Esophagus squamous epithelium (tissue), 5 donors: Measurements from ENCODE around the gene HTR3B. TPM values are rescaled to one million over a fixed set of nuclear protein-coding genes. Genes with fewer than 3 reads are reported as not detected.

Experiments used
- DNase-seq: peaks from one replicate; lab custom pipeline; 2025; lab: John Stamatoyannopoulos, UW
- H3K27ac ChIP-seq, 4 donors: fragments of 200-600 bp; sonication (generic); one replicate each; pipeline ENCODE4 v1.5.1; 2016 to 2019; ENCODE audit warnings: mild to moderate bottlenecking in 1 of 4
- H3K27me3 ChIP-seq, 4 donors: fragments of 200-600 bp; sonication (generic); 1 replicate in 3 of 4; 2 replicates in 1 of 4; pipeline versions ENCODE4 v1.5.1 to v1.6.0; 2017 to 2021; ENCODE audit warnings: antibody characterized with exemption in 1 of 4
- H3K36me3 ChIP-seq, 3 donors: fragments of 200-600 bp; sonication (generic); one replicate each; pipeline ENCODE4 v1.5.1; 2016 to 2019
- H3K4me1 ChIP-seq, 3 donors: fragments of 200-600 bp; sonication (generic); one replicate each; pipeline ENCODE4 v1.5.1; 2017 to 2019
- H3K4me3 ChIP-seq, 4 donors: fragments of 200-600 bp; sonication (generic); 1 replicate in 3 of 4; 2 replicates in 1 of 4; pipeline ENCODE4 v1.5.1; 2016 to 2019; ENCODE audit warnings: mild to moderate bottlenecking in 2 of 4, moderate library complexity in 1 of 4
- H3K9me3 ChIP-seq, 3 donors: fragments of 200-600 bp; sonication (generic); one replicate each; pipeline ENCODE4 v1.5.1; 2016 to 2019
- POLR2A ChIP-seq, 4 donors: fragments of 450-650 bp; IDR thresholded peaks; one replicate each; pipeline ENCODE4 v1.6.1; 2017; ENCODE audit warnings: antibody characterized with exemption in 4 of 4, mild to moderate bottlenecking in 4 of 4, moderate library complexity in 3 of 4
- WGBS, 2 donors: methylation state at CpG; one replicate each; pipeline ENCODE4 v1.1.5; 2018; 5-methylcytosine and 5-hydroxymethylcytosine counted together
- intact Hi-C: fragments of 100-400 bp; cut with DNase I; formaldehyde crosslinking; loops from one replicate; pipeline ENCODE4 v1.15.0; 2022
- total RNA-seq, 4 donors: library from RNA; depleted of rRNA; stranded (reverse); fragments of >200 nt; gene quantifications; one replicate each; pipeline ENCODE4 v1.1.0, GENCODE V29; 2016
- TF ChIP-seq, protein P1 (sequence below), 6 experiments: fragments of 450-650 bp in 4 of 6; fragments of 200-600 bp in 2 of 6; sonication (generic) in 2 of 6; IDR thresholded peaks; one replicate each; pipeline ENCODE4 v1.5.1; 2016 to 2019; ENCODE audit warnings: antibody characterized with exemption in 6 of 6, mild to moderate bottlenecking in 4 of 6, moderate library complexity in 4 of 6
- donor health status: DM: yes; HTN: yes; CAD: no.

Gene HTR3B
- total RNA-seq, 4 donors from 2014 or later: 0.15 to 0.64 (median 0.19) TPM; not detected in 1

- intact Hi-C loops: no loop called here
- H3K9me3 ChIP-seq: no peaks in the 10 kb centered on the region
- no peaks in the 10 kb centered on the region for H3K4me1 ChIP-seq
- TF ChIP-seq, protein P1, sequence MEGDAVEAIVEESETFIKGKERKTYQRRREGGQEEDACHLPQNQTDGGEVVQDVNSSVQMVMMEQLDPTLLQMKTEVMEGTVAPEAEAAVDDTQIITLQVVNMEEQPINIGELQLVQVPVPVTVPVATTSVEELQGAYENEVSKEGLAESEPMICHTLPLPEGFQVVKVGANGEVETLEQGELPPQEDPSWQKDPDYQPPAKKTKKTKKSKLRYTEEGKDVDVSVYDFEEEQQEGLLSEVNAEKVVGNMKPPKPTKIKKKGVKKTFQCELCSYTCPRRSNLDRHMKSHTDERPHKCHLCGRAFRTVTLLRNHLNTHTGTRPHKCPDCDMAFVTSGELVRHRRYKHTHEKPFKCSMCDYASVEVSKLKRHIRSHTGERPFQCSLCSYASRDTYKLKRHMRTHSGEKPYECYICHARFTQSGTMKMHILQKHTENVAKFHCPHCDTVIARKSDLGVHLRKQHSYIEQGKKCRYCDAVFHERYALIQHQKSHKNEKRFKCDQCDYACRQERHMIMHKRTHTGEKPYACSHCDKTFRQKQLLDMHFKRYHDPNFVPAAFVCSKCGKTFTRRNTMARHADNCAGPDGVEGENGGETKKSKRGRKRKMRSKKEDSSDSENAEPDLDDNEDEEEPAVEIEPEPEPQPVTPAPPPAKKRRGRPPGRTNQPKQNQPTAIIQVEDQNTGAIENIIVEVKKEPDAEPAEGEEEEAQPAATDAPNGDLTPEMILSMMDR (IDR thresholded peaks at IDR 0.05): no peak
- TF ChIP-seq POLR2A (IDR thresholded peaks at IDR 0.05): no peak
- 29 to 67% methylated on average over 1 of the region's 1 CpG for WGBS, 2 donors
- no peak overlapping the region for H3K4me3 ChIP-seq
- no peak for DNase-seq
- H3K27ac ChIP-seq: no peak overlapping the region
- no peaks in the 10 kb centered on the region for H3K27me3 ChIP-seq
- no peaks in the 10 kb centered on the region for H3K36me3 ChIP-seq
Observed at GRCh38 chr11:113881856-113882255, 22.7 kb upstream of the HTR3B start.

DNA sequence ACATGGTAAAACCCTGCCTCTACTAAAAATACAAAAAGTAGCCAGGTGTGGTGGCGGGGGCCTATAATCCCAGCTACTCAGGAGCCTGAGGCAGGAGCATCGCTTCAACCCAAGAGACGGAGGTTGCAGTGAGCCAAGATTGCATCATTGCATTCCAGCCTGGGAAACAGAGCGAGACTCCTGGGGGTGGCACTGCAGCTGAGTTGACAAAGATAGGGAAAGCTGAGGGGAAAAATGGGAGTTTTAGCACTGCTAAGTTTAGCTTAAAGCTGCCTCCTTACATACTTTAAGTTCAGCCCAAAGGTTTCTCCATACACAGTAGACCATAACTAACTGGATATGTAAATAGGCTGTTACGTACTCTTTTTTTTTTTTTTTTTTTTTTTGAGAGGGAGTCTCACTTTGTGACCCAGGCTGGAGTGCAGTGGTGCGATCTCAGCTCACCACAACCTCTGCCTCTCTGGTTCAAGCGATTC is 20.2 kb upstream of the HTR3B start:
- H3K36me3 ChIP-seq: no peaks in the 10 kb centered on the region
- TF ChIP-seq, protein P1 (IDR thresholded peaks at IDR 0.05): no peak
- TF ChIP-seq POLR2A (IDR thresholded peaks at IDR 0.05): no peak
- DNase-seq: no peak
- no peaks in the 10 kb centered on the region for H3K4me1 ChIP-seq
- H3K27me3 ChIP-seq: no peaks in the 10 kb centered on the region
- intact Hi-C loops: no loop called here
- H3K9me3 ChIP-seq: no peaks in the 10 kb centered on the region
- H3K4me3 ChIP-seq: no peak overlapping the region
- no peak overlapping the region for H3K27ac ChIP-seq
- WGBS, 2 donors: 63 to 81% methylated on average over 5 to 7 of the region's 7 CpGs

DNA sequence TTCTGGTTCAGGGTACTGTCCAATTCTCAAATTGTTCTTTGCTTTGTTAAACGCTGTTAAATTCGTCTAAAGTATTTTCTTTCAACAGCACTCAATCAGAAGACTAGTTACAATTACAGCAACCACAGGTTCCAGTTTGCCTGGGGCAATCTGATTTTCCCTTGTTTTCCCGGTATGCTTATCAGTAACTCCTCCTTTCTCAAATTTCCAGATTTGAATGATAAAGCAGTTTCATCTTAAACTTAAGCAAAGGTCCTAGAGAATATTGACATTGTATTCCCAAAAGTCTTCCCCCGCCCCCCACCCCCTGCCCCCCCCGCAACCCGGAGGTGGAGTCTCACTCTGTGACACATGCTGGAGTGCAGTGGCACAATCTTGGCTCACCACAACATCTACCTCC is 18.7 kb upstream of the HTR3B start:
- 32 to 38% methylated on average over 5 to 6 of the region's 6 CpGs for WGBS, 2 donors
- intact Hi-C loops: no loop called here

GRCh38 chr11:113888848-113889247 is 15.7 kb upstream of the HTR3B start:
- DNase-seq: no peak
- no peak overlapping the region for H3K27ac ChIP-seq
- no peak overlapping the region for H3K4me3 ChIP-seq
- H3K27me3 ChIP-seq: no peaks in the 10 kb centered on the region
- no peaks in the 10 kb centered on the region for H3K36me3 ChIP-seq
- H3K9me3 ChIP-seq: no peaks in the 10 kb centered on the region
- TF ChIP-seq, protein P1 (IDR thresholded peaks at IDR 0.05): no peak
- no peak for TF ChIP-seq POLR2A (IDR thresholded peaks at IDR 0.05)
- intact Hi-C loops: no loop called here
- no peaks in the 10 kb centered on the region for H3K4me1 ChIP-seq

More for the DNA sequence above, 18.7 kb upstream of the HTR3B start:
- Histone ChIP-seq H3K27ac (no peak overlapping the region), H3K36me3 (no peaks in the 10 kb centered on the region), H3K27me3 (no peaks in the 10 kb centered on the region), H3K4me1 (no peaks in the 10 kb centered on the region), H3K9me3 (no peaks in the 10 kb centered on the region), H3K4me3 (no peak overlapping the region)
- no peak for TF ChIP-seq POLR2A (IDR thresholded peaks at IDR 0.05)
- TF ChIP-seq, protein P1 (IDR thresholded peaks at IDR 0.05): no peak
- DNase-seq: no peak

- no peaks in the 10 kb centered on the region for H3K4me1 ChIP-seq
- H3K9me3 ChIP-seq: no peaks in the 10 kb centered on the region
- intact Hi-C loops: no loop called here
- H3K27ac ChIP-seq: no peak overlapping the region
- 66 to 67% methylated on average over 8 to 9 of the region's 9 CpGs for WGBS, 2 donors
- H3K36me3 ChIP-seq: no peaks in the 10 kb centered on the region
- DNase-seq: no peak
- no peak for TF ChIP-seq POLR2A (IDR thresholded peaks at IDR 0.05)
- TF ChIP-seq, protein P1 (IDR thresholded peaks at IDR 0.05): no peak
- H3K4me3 ChIP-seq: no peak overlapping the region
- H3K27me3 ChIP-seq: no peaks in the 10 kb centered on the region
Observed at GRCh38 chr11:113894421-113894996, 10.1 kb upstream of the HTR3B start.
